Endothelial cell of umbilical vein (primary cell): ENCODE results near the gene HMBS. TPM values are rescaled to one million over a fixed set of nuclear protein-coding genes. Genes with fewer than 3 reads are reported as not detected.

Experiments used
- BruUV-seq: library from RNA; stranded (reverse); fragments of 400-500 nt; replicated peaks from 2 replicates; lab custom pipeline; 2021; lab: Mats Ljungman, UMichigan
- CTCF ChIA-PET: fragments of 300-600, 350-600 bp; sonication (Branson Sonifier 250); formaldehyde crosslinking; loops from one replicate; lab custom pipeline; 2021; ENCODE audit warnings: antibody characterized with exemption, inconsistent platforms; lab: Charles Lee
- POLR2A ChIA-PET: fragments of 300-600, 350-600 bp; sonication (Branson Sonifier 250); formaldehyde crosslinking; loops from one replicate; lab custom pipeline; 2021; ENCODE audit warnings: antibody characterized with exemption, inconsistent platforms; lab: Charles Lee
- DNase-seq: peaks from one replicate; pipeline ENCODE4 v3.0.0-alpha.2; 2011; ENCODE audit warnings: low read depth, low spot score
- FAIRE-seq: peaks from 2 replicates; lab custom pipeline; 2011; peaks lifted over from hg19 to GRCh38; lab: Jason Lieb, UNC
- H2AFZ ChIP-seq: 2 replicates; pipeline ENCODE4 v1.6.0; 2012; ENCODE audit warnings: low read depth, low read length, control low read depth, inconsistent platforms
- H3K27ac ChIP-seq: 2 replicates; pipeline ENCODE4 v1.5.1; 2011; ENCODE audit warnings: low read depth, mild to moderate bottlenecking, control low read depth, low read length, moderate library complexity; ENCODE audit not compliant: insufficient read depth
- H3K27me3 ChIP-seq, 2 experiments: 2 replicates each; pipeline versions ENCODE4 v1.6.0 to v1.6.1; 2011; ENCODE audit warnings: low read length in 2 of 2, mixed read lengths in 1 of 2; ENCODE audit not compliant: control insufficient read depth in 2 of 2, insufficient read depth in 2 of 2
- H3K36me3 ChIP-seq, 2 experiments: 2 replicates in 1 of 2; 3 replicates in 1 of 2; pipeline ENCODE4 v1.5.1; 2011; ENCODE audit warnings: low read length in 2 of 2, mild to moderate bottlenecking in 1 of 2, moderate library complexity in 1 of 2; ENCODE audit not compliant: control insufficient read depth in 2 of 2, insufficient read depth in 2 of 2; ENCODE audit errors: extremely low read depth in 1 of 2
- H3K4me1 ChIP-seq: 3 replicates; pipeline ENCODE4 v1.5.1; 2011; ENCODE audit warnings: mild to moderate bottlenecking, low read length; ENCODE audit not compliant: control insufficient read depth, insufficient read depth; ENCODE audit errors: extremely low read depth
- H3K4me2 ChIP-seq: 2 replicates; pipeline ENCODE4 v1.6.1; 2011; ENCODE audit warnings: low read length, control low read depth, mixed read lengths; ENCODE audit not compliant: insufficient read depth
- H3K4me3 ChIP-seq, 3 experiments: fragments of 200-600 bp in 1 of 3; sonication (generic), shearing (Covaris generic) in 1 of 3; replicated peaks in 1 of 3; 2 replicates each; pipeline ENCODE4 v1.5.1; 2011 to 2016; ENCODE audit warnings: control low read depth in 3 of 3, low read length in 3 of 3, mild to moderate bottlenecking in 2 of 3, inconsistent platforms in 1 of 3, low read depth in 1 of 3, moderate library complexity in 1 of 3; ENCODE audit not compliant: insufficient read depth in 1 of 3
- H3K79me2 ChIP-seq: 2 replicates; pipeline ENCODE4 v1.6.0; 2012; ENCODE audit warnings: low read length, inconsistent platforms; ENCODE audit not compliant: control insufficient read depth, insufficient read depth
- H3K9ac ChIP-seq: replicated peaks from 2 replicates; pipeline ENCODE3; 2011; ENCODE audit warnings: low read length, control low read depth; ENCODE audit not compliant: insufficient read depth; ENCODE audit errors: extremely low read depth
- H3K9me1 ChIP-seq: replicated peaks from 3 replicates; pipeline ENCODE4 v1.6.0; 2011; ENCODE audit warnings: mild to moderate bottlenecking, low read length; ENCODE audit not compliant: control insufficient read depth, insufficient read depth; ENCODE audit errors: extremely low read depth
- H3K9me3 ChIP-seq: replicated peaks from 2 replicates; pipeline ENCODE4 v1.5.1; 2012; ENCODE audit warnings: low read length, inconsistent platforms; ENCODE audit not compliant: control insufficient read depth, insufficient read depth
- H4K20me1 ChIP-seq: replicated peaks from 2 replicates; pipeline ENCODE3; 2011; ENCODE audit warnings: mild to moderate bottlenecking, low read length; ENCODE audit not compliant: control insufficient read depth, insufficient read depth; ENCODE audit errors: extremely low read depth
- EZH2 ChIP-seq: IDR thresholded peaks from 2 replicates; pipeline ENCODE4 v1.6.1; 2012; ENCODE audit warnings: borderline replicate concordance, low read depth, mild to moderate bottlenecking, moderate library complexity, low read length, inconsistent platforms; ENCODE audit not compliant: severe bottlenecking
- MAX ChIP-seq: IDR thresholded peaks from 2 replicates; pipeline ENCODE4 v1.6.1; 2011; ENCODE audit not compliant: insufficient read depth, insufficient read length
- MYC ChIP-seq: IDR thresholded peaks from one replicate; pipeline ENCODE4 v1.6.1; 2011; ENCODE audit warnings: mild to moderate bottlenecking, low read depth, low read length
- POLR2A ChIP-seq: IDR thresholded peaks from 2 replicates; pipeline ENCODE4 v1.6.1; 2012; ENCODE audit warnings: low read depth, mild to moderate bottlenecking, control low read depth, low read length
- POLR2AphosphoS5 ChIP-seq: IDR thresholded peaks from 2 replicates; pipeline ENCODE4 v1.6.1; 2012; ENCODE audit warnings: low read depth, mild to moderate bottlenecking, control low read depth, low read length, moderate library complexity; ENCODE audit not compliant: insufficient read depth
- dilution Hi-C: fragments of 300-500 bp; cut with MboI; formaldehyde crosslinking; loops from one replicate; pipeline ENCODE4 v1.15.0; 2019; ENCODE audit warnings: low sequenced_read_pairs; ENCODE audit not compliant: extremely low pct_ligation_motif_present
- intact Hi-C: fragments of 100-400 bp; cut with micrococcal nuclease; formaldehyde crosslinking; loops from one replicate; pipeline ENCODE4 v1.10.0; 2022
- polyA plus RNA-seq, 4 experiments: library from polyadenylated mRNA; depleted of rRNA in 3 of 4; stranded (reverse) in 3 of 4; unstranded in 1 of 4; fragments of >200 nt; gene quantifications; 2 replicates each; pipeline versions ENCODE4 v1.2.1 to v1.2.3, GENCODE V29; 2011 to 2012; ENCODE audit warnings: missing spikeins in 1 of 4
- total RNA-seq: library from RNA; stranded (reverse); gene quantifications from 2 replicates; pipeline ENCODE4 v1.2.3, GENCODE V29; 2021

Gene HMBS
- total and polyA plus RNA-seq, 2 donors (not counting 3 experiments of a cell fraction or from before 2014, with no cell fraction given), result 13.5 to 24.8 TPM

GRCh38 chr11:119106564-119107537, 22.2 kb downstream of the HMBS start, which contains the start of gene C2CD2L:
TSS of gene C2CD2L (plus strand) at chr11:119107344. CDS start at chr11:119107742, 398 bp downstream.
- BruUV-seq, result no TSS peak
- dilution Hi-C loops (no loop called here), intact Hi-C loops (loop anchor here (1.0 kb wide), 2 partner anchors 12 to 14 kb away; partner anchors contain the start of gene HINFP)
- H3K9me3 ChIP-seq, result no peaks in the 10 kb centered on the region
- H3K4me2 ChIP-seq, result peak within 1 kb of the TSS; percentile 87
- TF ChIP-seq MAX (peak; percentile 16), MYC (no peak), POLR2A (peak; percentile 70), EZH2 (no peak), POLR2AphosphoS5 (peak; percentile 89)
- FAIRE-seq, result peak; percentile 87
- H3K36me3 ChIP-seq, result peaks cover under 1 to 8% of the 10 kb centered on the region in 2 experiments
- peak within 1 kb of the TSS; percentile 46 to 72 (median 63) for H3K4me3 ChIP-seq
- peak within 1 kb of the TSS; percentile 48 for H3K27ac ChIP-seq
- H3K9me1 ChIP-seq, result no peaks in the 10 kb centered on the region
- ChIA-PET CTCF (interaction anchor here (1.1 to 1.6 kb wide), 6 partner anchors 11 to 89 kb away, joined by 3 to 8 read pairs (median 4); partner anchors contain the start of gene HINFP), POLR2A (interaction anchor here (1.3 to 1.5 kb wide), 2 partner anchors 12 to 14 kb away, joined by 4 to 10 read pairs; partner anchors contain the start of gene HINFP)
- H3K9ac ChIP-seq, result peak within 1 kb of the TSS; percentile 64
- DNase-seq, result peak; percentile 86
- no peaks in the 10 kb centered on the region for H3K27me3 ChIP-seq
- peak within 1 kb of the TSS; percentile 84 for H2AFZ ChIP-seq
- H4K20me1 ChIP-seq, result no peaks in the 10 kb centered on the region
- H3K4me1 ChIP-seq, result peaks cover 16% of the 10 kb centered on the region
- no peaks in the 10 kb centered on the region for H3K79me2 ChIP-seq
